Activated CD4-positive, alpha-beta memory T cell treated with anti-CD3 and anti-CD28 coated beads for 36 hours (primary cell): ENCODE data around the gene CUX1. TPM values are rescaled to one million over a fixed set of nuclear protein-coding genes. Genes with fewer than 3 reads are reported as not detected.
A peak's percentile ranks its signal among the peaks of the same experiment; 100 is the strongest.
"Not testable (repeated sequence)": the region's sequence is repeated elsewhere in the genome, so short reads cannot be mapped to it uniquely, and the experiment has no call there.

Experiments
- CTCF ChIA-PET: fragments of 350-600 bp; sonication (Branson Sonifier 250); formaldehyde crosslinking; loops from one replicate; lab custom pipeline; 2021; ENCODE audit warnings: antibody characterized with exemption, inconsistent platforms; lab: Charles Lee
- POLR2A ChIA-PET: fragments of 350-600 bp; sonication (Branson Sonifier 250); formaldehyde crosslinking; loops from one replicate; lab custom pipeline; 2021; ENCODE audit warnings: antibody characterized with exemption; lab: Charles Lee
- DNase-seq: peaks from one replicate; pipeline ENCODE4 v3.0.0-alpha.2; 2020
- H3K27ac Mint-ChIP-seq: one replicate; pipeline ENCODE4 v1.8.0; 2021; ENCODE audit warnings: mixed read lengths
- H3K27me3 Mint-ChIP-seq: one replicate; pipeline ENCODE4 v1.8.0; 2021; ENCODE audit warnings: mixed read lengths
- H3K36me3 Mint-ChIP-seq: one replicate; pipeline ENCODE4 v1.8.0; 2021; ENCODE audit warnings: mixed read lengths
- H3K4me1 Mint-ChIP-seq: one replicate; pipeline ENCODE4 v1.8.0; 2021; ENCODE audit warnings: low read depth, mixed read lengths
- H3K4me3 Mint-ChIP-seq: one replicate; pipeline ENCODE4 v1.8.0; 2021; ENCODE audit warnings: mild to moderate bottlenecking, mixed read lengths
- H3K9me3 Mint-ChIP-seq: one replicate; pipeline ENCODE4 v1.8.0; 2021; ENCODE audit warnings: mixed read lengths
- intact Hi-C: fragments of 100-400 bp; cut with micrococcal nuclease; formaldehyde crosslinking; loops from one replicate; pipeline ENCODE4 v1.15.1; 2023
- total RNA-seq, 2 experiments: library from RNA; stranded (reverse); gene quantifications; one replicate each; pipeline ENCODE4 v1.2.3, GENCODE V29; 2021

The CUX1 gene
- total RNA-seq, 2 experiments from 2014 or later = 25.1 TPM

GRCh38 chr7:102216573-102217314, 399.3 kb downstream of the CUX1 start:
- ChIA-PET CTCF (no interaction called here), POLR2A (no interaction called here)
- no peaks in the 10 kb centered on the region for H3K36me3 Mint-ChIP-seq
- no peak overlapping the region for H3K4me3 Mint-ChIP-seq
- no peaks in the 10 kb centered on the region for H3K27me3 Mint-ChIP-seq
- H3K4me1 Mint-ChIP-seq = no peaks in the 10 kb centered on the region
- no peak overlapping the region for H3K27ac Mint-ChIP-seq
- no peak for DNase-seq
- intact Hi-C loops = no loop called here
- H3K9me3 Mint-ChIP-seq = no peaks in the 10 kb centered on the region

GRCh38 chr7:102220229-102220850, 402.9 kb downstream of the CUX1 start:
- Mint-ChIP-seq H3K36me3 (no peaks in the 10 kb centered on the region), H3K9me3 (no peaks in the 10 kb centered on the region), H3K4me3 (no peak overlapping the region), H3K27ac (no peak overlapping the region), H3K4me1 (no peaks in the 10 kb centered on the region), H3K27me3 (no peaks in the 10 kb centered on the region)
- intact Hi-C loops = no loop called here
- no peak for DNase-seq
- POLR2A ChIA-PET = no interaction called here
- CTCF ChIA-PET = interaction anchor here (0.6 kb wide), 1 partner anchor 9 kb away, joined by 3 read pairs; no protein-coding TSS in a partner anchor

- Mint-ChIP-seq H3K9me3 (no peaks in the 10 kb centered on the region), H3K4me1 (no peaks in the 10 kb centered on the region), H3K36me3 (no peaks in the 10 kb centered on the region), H3K27ac (no peak overlapping the region), H3K27me3 (no peaks in the 10 kb centered on the region), H3K4me3 (no peak overlapping the region)
- ChIA-PET CTCF (no interaction called here), POLR2A (no interaction called here)
- intact Hi-C loops = no loop called here
- DNase-seq = no peak
These were observed 403.8 kb downstream of the CUX1 start for GRCh38 chr7:102220960-102221800.

GRCh38 chr7:102221961-102222360, 404.5 kb downstream of the CUX1 start:
- ChIA-PET POLR2A (no interaction called here), CTCF (no interaction called here)
- no peak overlapping the region for H3K27ac Mint-ChIP-seq
- H3K4me1 Mint-ChIP-seq = no peaks in the 10 kb centered on the region
- H3K4me3 Mint-ChIP-seq = no peak overlapping the region
- intact Hi-C loops = no loop called here
- H3K9me3 Mint-ChIP-seq = no peaks in the 10 kb centered on the region
- DNase-seq = no peak
- H3K36me3 Mint-ChIP-seq = no peaks in the 10 kb centered on the region
- H3K27me3 Mint-ChIP-seq = no peaks in the 10 kb centered on the region

GRCh38 chr7:102222445-102222844, 405.0 kb downstream of the CUX1 start:
- Mint-ChIP-seq H3K4me1 (no peaks in the 10 kb centered on the region), H3K27me3 (no peaks in the 10 kb centered on the region), H3K9me3 (no peaks in the 10 kb centered on the region), H3K4me3 (no peak overlapping the region), H3K36me3 (no peaks in the 10 kb centered on the region), H3K27ac (no peak overlapping the region)
- ChIA-PET CTCF (no interaction called here), POLR2A (no interaction called here)
- no peak for DNase-seq
- intact Hi-C loops = no loop called here

GRCh38 chr7:102223184-102223583, 405.8 kb downstream of the CUX1 start:
- H3K36me3 Mint-ChIP-seq = no peaks in the 10 kb centered on the region
- peak; percentile 10 for DNase-seq
- POLR2A ChIA-PET = no interaction called here
- intact Hi-C loops = no loop called here
- no peak overlapping the region for H3K27ac Mint-ChIP-seq
- H3K27me3 Mint-ChIP-seq = no peaks in the 10 kb centered on the region
- H3K9me3 Mint-ChIP-seq = no peaks in the 10 kb centered on the region
- H3K4me3 Mint-ChIP-seq = no peak overlapping the region
- no peaks in the 10 kb centered on the region for H3K4me1 Mint-ChIP-seq
- CTCF ChIA-PET = no interaction called here

GRCh38 chr7:102225025-102225424, 407.6 kb downstream of the CUX1 start:
- Mint-ChIP-seq H3K4me3 (no peak overlapping the region), H3K27me3 (no peaks in the 10 kb centered on the region)
- POLR2A ChIA-PET = no interaction called here

GRCh38 chr7:102227371-102227770, 409.9 kb downstream of the CUX1 start:
- H3K27me3 Mint-ChIP-seq = no peaks in the 10 kb centered on the region
- CTCF ChIA-PET = no interaction called here
- no peaks in the 10 kb centered on the region for H3K4me1 Mint-ChIP-seq

More at GRCh38 chr7:102225025-102225424, 407.6 kb downstream of the CUX1 start:
- CTCF ChIA-PET = no interaction called here
- no peak for DNase-seq
- H3K27ac Mint-ChIP-seq = no peak overlapping the region
- H3K4me1 Mint-ChIP-seq = no peaks in the 10 kb centered on the region
- no peaks in the 10 kb centered on the region for H3K36me3 Mint-ChIP-seq
- H3K9me3 Mint-ChIP-seq = no peaks in the 10 kb centered on the region
- intact Hi-C loops = no loop called here

GRCh38 chr7:102228935-102229334, 411.5 kb downstream of the CUX1 start:
- no peak overlapping the region for H3K4me3 Mint-ChIP-seq
- intact Hi-C loops = no loop called here
- H3K36me3 Mint-ChIP-seq = peaks cover 1% of the 10 kb centered on the region
- CTCF ChIA-PET = interaction anchor here (1.1 kb wide), 1 partner anchor 9 kb away, joined by 3 read pairs; no protein-coding TSS in a partner anchor
- no peaks in the 10 kb centered on the region for H3K9me3 Mint-ChIP-seq
- POLR2A ChIA-PET = no interaction called here
- no peak overlapping the region for H3K27ac Mint-ChIP-seq
- DNase-seq = no peak
- no peaks in the 10 kb centered on the region for H3K27me3 Mint-ChIP-seq
- no peaks in the 10 kb centered on the region for H3K4me1 Mint-ChIP-seq

More at GRCh38 chr7:102227371-102227770, 409.9 kb downstream of the CUX1 start:
- Mint-ChIP-seq H3K9me3 (no peaks in the 10 kb centered on the region), H3K36me3 (no peaks in the 10 kb centered on the region), H3K4me3 (no peak overlapping the region), H3K27ac (no peak overlapping the region)
- intact Hi-C loops = no loop called here
- no peak for DNase-seq
- POLR2A ChIA-PET = no interaction called here

- H3K27ac Mint-ChIP-seq, H3K27me3 Mint-ChIP-seq, DNase-seq, H3K4me3 Mint-ChIP-seq, CTCF ChIA-PET, intact Hi-C loops, H3K9me3 Mint-ChIP-seq, H3K4me1 Mint-ChIP-seq, H3K36me3 Mint-ChIP-seq, POLR2A ChIA-PET: not testable (repeated sequence)
These were observed 412.7 kb downstream of the CUX1 start for GRCh38 chr7:102230162-102230561.

GRCh38 chr7:102230593-102230992, 413.2 kb downstream of the CUX1 start:
- CTCF ChIA-PET = no interaction called here

GRCh38 chr7:102232611-102233286, 415.3 kb downstream of the CUX1 start:
- Mint-ChIP-seq H3K4me1 (no peaks in the 10 kb centered on the region), H3K4me3 (no peak overlapping the region), H3K36me3 (peaks cover 6% of the 10 kb centered on the region), H3K9me3 (no peaks in the 10 kb centered on the region), H3K27ac (no peak overlapping the region), H3K27me3 (no peaks in the 10 kb centered on the region)
- no peak for DNase-seq
- POLR2A ChIA-PET = no interaction called here
- intact Hi-C loops = no loop called here
- CTCF ChIA-PET = no interaction called here

More at GRCh38 chr7:102230593-102230992, 413.2 kb downstream of the CUX1 start:
- Mint-ChIP-seq H3K9me3 (no peaks in the 10 kb centered on the region), H3K27ac (no peak overlapping the region), H3K36me3 (peaks cover 2% of the 10 kb centered on the region), H3K27me3 (no peaks in the 10 kb centered on the region), H3K4me3 (no peak overlapping the region), H3K4me1 (no peaks in the 10 kb centered on the region)
- POLR2A ChIA-PET = no interaction called here
- no peak for DNase-seq
- intact Hi-C loops = no loop called here
